HCT116 (cell line): ENCODE data around the gene PRKAG1. TPM values are rescaled to one million over a fixed set of nuclear protein-coding genes. Genes with fewer than 3 reads are reported as not detected.

Experiments used
- ATAC-seq: fragments of 200-7000 bp; cut with Tn5 transposase; 2 replicates; pipeline ENCODE4 v1.9.1; 2020; ENCODE audit warnings: mild to moderate bottlenecking, moderate library complexity
- BruUV-seq: library from RNA; stranded (reverse); fragments of 400-500 nt; replicated peaks from 2 replicates; lab custom pipeline; 2021; lab: Mats Ljungman, UMichigan
- CTCF ChIA-PET: fragments of 300-600 bp; sonication (Branson Sonifier 250); formaldehyde crosslinking; loops from one replicate; lab custom pipeline; 2021; ENCODE audit warnings: antibody characterized with exemption; lab: Charles Lee
- POLR2A ChIA-PET: fragments of 300-600, 350-600 bp; sonication (Branson Sonifier 250); formaldehyde crosslinking; loops from one replicate; lab custom pipeline; 2021; ENCODE audit warnings: antibody characterized with exemption; lab: Charles Lee
- RAD21 ChIA-PET, 2 experiments: fragments of 300-600 bp; sonication (Branson Sonifier 250); formaldehyde crosslinking; loops; one replicate each; lab custom pipeline; 2023; ENCODE audit warnings: low total read pairs in 2 of 2; ENCODE audit not compliant: uncharacterized antibody in 2 of 2, unreplicated experiment in 2 of 2, low non-redundant PET in 1 of 2; lab: Charles Lee
- DNase-seq: peaks from one replicate; pipeline ENCODE4 v3.0.0-alpha.2; 2010; ENCODE audit warnings: low read depth, low spot score
- H2AFZ ChIP-seq: fragments of 200-600 bp; shearing (Covaris generic), sonication (generic); 2 replicates; pipeline ENCODE4 v1.6.1; 2017; ENCODE audit warnings: low read depth, mixed run types, mixed read lengths, antibody characterized with exemption, low read length; ENCODE audit not compliant: poor library complexity, severe bottlenecking
- H3K27ac ChIP-seq: 2 replicates; pipeline ENCODE4 v1.5.1; 2012; ENCODE audit warnings: low read depth, low read length
- H3K27me3 ChIP-seq: fragments of 200-600 bp; sonication (generic); 2 replicates; pipeline ENCODE4 v1.6.1; 2016; ENCODE audit warnings: mixed run types, low read length, mixed read lengths; ENCODE audit not compliant: insufficient read depth
- H3K36me3 ChIP-seq, 2 experiments: fragments of 200-500 bp in 1 of 2; fragments of 200-600 bp in 1 of 2; sonication (Bioruptor generic) in 1 of 2; sonication (generic) in 1 of 2; 2 replicates each; pipeline versions ENCODE4 v1.5.1 to v1.6.1; 2014 to 2016; ENCODE audit warnings: low read length in 2 of 2, inconsistent platforms in 1 of 2, mixed read lengths in 1 of 2, mixed run types in 1 of 2; ENCODE audit not compliant: insufficient read depth in 2 of 2, control insufficient read depth in 1 of 2
- H3K4me1 ChIP-seq, 2 experiments: fragments of 200-600 bp in 1 of 2; sonication (generic) in 1 of 2; 2 replicates each; pipeline versions ENCODE4 v1.5.1 to v1.6.1; 2012 to 2017; ENCODE audit warnings: low read length in 2 of 2, inconsistent platforms in 1 of 2, mild to moderate bottlenecking in 1 of 2, mixed read lengths in 1 of 2, mixed run types in 1 of 2, moderate library complexity in 1 of 2; ENCODE audit not compliant: insufficient read depth in 2 of 2, control insufficient read depth in 1 of 2
- H3K4me2 ChIP-seq: fragments of 200-600 bp; sonication (generic); 2 replicates; pipeline ENCODE4 v1.6.1; 2017; ENCODE audit warnings: mixed run types, low read length, mixed read lengths
- H3K4me3 ChIP-seq, 2 experiments: fragments of 200-600 bp in 1 of 2; sonication (generic) in 1 of 2; replicated peaks in 1 of 2; 2 replicates each; pipeline ENCODE4 v1.5.1; 2011 to 2016; ENCODE audit warnings: low read length in 2 of 2, control low read depth in 1 of 2, low read depth in 1 of 2, mild to moderate bottlenecking in 1 of 2, mixed read lengths in 1 of 2, mixed run types in 1 of 2
- H3K79me2 ChIP-seq: fragments of 200-600 bp; sonication (generic); 2 replicates; pipeline ENCODE4 v1.6.1; 2017; ENCODE audit warnings: mild to moderate bottlenecking, mixed run types, low read length, moderate library complexity, mixed read lengths; ENCODE audit not compliant: insufficient read depth
- H3K9ac ChIP-seq: fragments of 200-600 bp; sonication (generic); 2 replicates; pipeline ENCODE4 v1.6.1; 2016; ENCODE audit warnings: low read length, mixed read lengths
- H3K9me2 ChIP-seq: fragments of 200-600 bp; sonication (generic), shearing (Covaris generic); 2 replicates; pipeline ENCODE4 v1.6.1; 2017; ENCODE audit warnings: mixed run types, mild to moderate bottlenecking, moderate library complexity; ENCODE audit not compliant: insufficient read depth
- H3K9me3 ChIP-seq, 2 experiments: fragments of 200-500 bp in 1 of 2; fragments of 200-600 bp in 1 of 2; sonication (Bioruptor generic) in 1 of 2; sonication (generic) in 1 of 2; 2 replicates each; pipeline ENCODE4 v1.6.1; 2014 to 2017; ENCODE audit warnings: low read length in 2 of 2, mixed read lengths in 2 of 2, inconsistent platforms in 1 of 2, low read depth in 1 of 2, mild to moderate bottlenecking in 1 of 2, mixed run types in 1 of 2, moderate library complexity in 1 of 2; ENCODE audit not compliant: control insufficient read depth in 1 of 2, insufficient read depth in 1 of 2
- H4K20me1 ChIP-seq: fragments of 200-600 bp; sonication (generic), shearing (Covaris generic); 2 replicates; pipeline ENCODE4 v1.6.1; 2017; ENCODE audit warnings: mixed run types, mild to moderate bottlenecking, moderate library complexity; ENCODE audit not compliant: insufficient read depth
- EGR1 ChIP-seq: IDR thresholded peaks from 2 replicates; pipeline ENCODE4 v1.6.1; 2012; ENCODE audit warnings: low read depth
- FOSL1 ChIP-seq: IDR thresholded peaks from 2 replicates; pipeline ENCODE4 v1.6.1; 2012; ENCODE audit warnings: low read depth
- RAD21 ChIP-seq: IDR thresholded peaks from 2 replicates; pipeline ENCODE4 v1.6.1; 2012; ENCODE audit warnings: low read depth, mild to moderate bottlenecking
- REST ChIP-seq: IDR thresholded peaks from 2 replicates; pipeline ENCODE4 v1.6.1; 2012; ENCODE audit warnings: low read depth
- SIN3A ChIP-seq: IDR thresholded peaks from 2 replicates; pipeline ENCODE4 v1.6.1; 2012; ENCODE audit warnings: low read depth
- SP1 ChIP-seq: IDR thresholded peaks from 2 replicates; pipeline ENCODE4 v1.6.1; 2012; ENCODE audit warnings: low read depth
- SRF ChIP-seq: IDR thresholded peaks from 2 replicates; pipeline ENCODE4 v1.6.1; 2012; ENCODE audit warnings: low read depth
- TCF7L2 ChIP-seq: IDR thresholded peaks from 2 replicates; pipeline ENCODE4 v1.7.0; 2011; ENCODE audit warnings: borderline replicate concordance, inconsistent platforms; ENCODE audit not compliant: insufficient read depth, insufficient read length; ENCODE audit errors: extremely low read depth
- ZBTB33 ChIP-seq: IDR thresholded peaks from 2 replicates; pipeline ENCODE4 v1.6.1; 2011; ENCODE audit warnings: mild to moderate bottlenecking, low read length, moderate library complexity; ENCODE audit not compliant: insufficient replicate concordance; ENCODE audit errors: extremely low read depth
- ZFX ChIP-seq: fragments of 450-650 bp; IDR thresholded peaks from 2 replicates; pipeline ENCODE4 v1.6.1; 2017
- ZNF274 ChIP-seq: fragments of 200-500 bp; sonication (Bioruptor generic); IDR thresholded peaks from 2 replicates; pipeline ENCODE4 v1.6.1; 2014; ENCODE audit warnings: mild to moderate bottlenecking, low read depth, low read length, inconsistent platforms
- intact Hi-C: fragments of 100-400 bp; cut with micrococcal nuclease; formaldehyde crosslinking; loops from 2 replicates; pipeline ENCODE4 v1.10.0; 2022
- total RNA-seq: library from RNA; stranded (reverse); gene quantifications from one replicate; pipeline ENCODE4 v1.2.1, GENCODE V29; 2021; ENCODE audit not compliant: unreplicated experiment
- TF ChIP-seq, protein P1 (sequence below): IDR thresholded peaks from 2 replicates; pipeline ENCODE4 v1.6.1; 2012

PRKAG1 gene
- total RNA-seq, 1 experiment from 2014 or later = 64.6 TPM

- Histone ChIP-seq H2AFZ (no peak overlapping the region), H3K79me2 (peaks cover 2% of the 10 kb centered on the region; the same call in 1 of the 2 replicates), H3K27ac (no peak overlapping the region), H3K9ac (no peak overlapping the region), H3K27me3 (no peaks in the 10 kb centered on the region), H3K36me3 (no peaks in the 10 kb centered on the region), H3K4me1 (peaks cover 2 to 34% of the 10 kb centered on the region in 2 experiments; a peak in 3 of 4 replicates), H3K9me2 (no peaks in the 10 kb centered on the region), H4K20me1 (no peaks in the 10 kb centered on the region), H3K9me3 (no peaks in the 10 kb centered on the region), H3K4me3 (no peak overlapping the region), H3K4me2 (peak overlapping the region; percentile 51)
- TF ChIP-seq EGR1 = no peak
- no peak for TF ChIP-seq REST
- TF ChIP-seq FOSL1 = no peak
- TF ChIP-seq ZNF274 = no peak
- TF ChIP-seq ZFX = no peak
- TF ChIP-seq ZBTB33 = no peak
- TF ChIP-seq, protein P1, sequence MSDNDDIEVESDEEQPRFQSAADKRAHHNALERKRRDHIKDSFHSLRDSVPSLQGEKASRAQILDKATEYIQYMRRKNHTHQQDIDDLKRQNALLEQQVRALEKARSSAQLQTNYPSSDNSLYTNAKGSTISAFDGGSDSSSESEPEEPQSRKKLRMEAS = no peak
- TF ChIP-seq SP1 = no peak
- no peak for TF ChIP-seq SIN3A
- TF ChIP-seq RAD21 = no peak
- no peak for TF ChIP-seq SRF
- no peak for TF ChIP-seq TCF7L2
- intact Hi-C loops = loop anchor here (1.0 to 2.0 kb wide), 2 partner anchors 58 to 142 kb away; partner anchors contain the start of gene DDX23
- POLR2A ChIA-PET = interaction anchor here (0.6 kb wide), 1 partner anchor 12 kb away, joined by 3 read pairs; no protein-coding TSS in a partner anchor
- RAD21 ChIA-PET = no interaction called here
- no TSS peak for BruUV-seq
- CTCF ChIA-PET = interaction anchor here (1.4 to 3.3 kb wide), 2 partner anchors 16 to 141 kb away, joined by 4 to 15 read pairs; partner anchors contain the start of gene WNT1
- DNase-seq (no peak), ATAC-seq (no peak)
Observed at GRCh38 chr12:48994224-48995085, 24.1 kb downstream of the PRKAG1 start.
